K562 (cell line): Measurements from ENCODE around the gene P4HB. TPM values are rescaled to one million over a fixed set of nuclear protein-coding genes. Genes with fewer than 3 reads are reported as not detected.
A peak's percentile ranks its signal among the peaks of the same experiment; 100 is the strongest.

Experiments used
- ETV6 ChIP-seq, 3 experiments: fragments of 150-350 bp in 1 of 3; sonication (generic) in 1 of 3; formaldehyde crosslinking in 1 of 3; IDR thresholded peaks; 2 replicates each; pipeline versions ENCODE4 v1.6.1 to v1.8.0; 2014 to 2022; ENCODE audit warnings: borderline replicate concordance in 2 of 3, low read depth in 2 of 3, antibody characterized with exemption in 1 of 3, low read length in 1 of 3, mild to moderate bottlenecking in 1 of 3, missing genetic modification reagents in 1 of 3
- KHSRP ChIP-seq: fragments of 450-650 bp; IDR thresholded peaks from 2 replicates; pipeline ENCODE4 v1.6.1; 2017
- KLF10 ChIP-seq: fragments of 250-450 bp; sonication (Bioruptor Pico); IDR thresholded peaks from 2 replicates; pipeline ENCODE4 v1.6.1; 2021; ENCODE audit warnings: matching md5 sums
- MYNN ChIP-seq, 2 experiments: sonication (generic); formaldehyde crosslinking in 1 of 2; IDR thresholded peaks; 2 replicates each; pipeline versions ENCODE4 v1.5.0 to v1.6.1; 2016 to 2020; ENCODE audit warnings: antibody characterized with exemption in 1 of 2, missing genetic modification reagents in 1 of 2
- RFX7 ChIP-seq: fragments of 250-450 bp; sonication (Bioruptor Pico); IDR thresholded peaks from 2 replicates; pipeline ENCODE4 v1.5.1; 2021; ENCODE audit warnings: mild to moderate bottlenecking
- SIX5 ChIP-seq, 2 experiments: IDR thresholded peaks; 2 replicates each; pipeline ENCODE4 v1.6.1; 2011; ENCODE audit warnings: low read length in 2 of 2, borderline replicate concordance in 1 of 2, low read depth in 1 of 2, mild to moderate bottlenecking in 1 of 2, moderate library complexity in 1 of 2; ENCODE audit not compliant: insufficient read depth in 1 of 2
- ZBTB11 ChIP-seq, 3 experiments: fragments of 200-800 bp in 1 of 3; fragments of 250-450 bp in 1 of 3; fragments of 450-650 bp in 1 of 3; sonication (Bioruptor Pico) in 1 of 3; sonication (Bioruptor generic) in 1 of 3; formaldehyde crosslinking in 1 of 3; IDR thresholded peaks; 2 replicates each; pipeline versions ENCODE4 v1.6.1 to v1.8.0; 2016 to 2022; ENCODE audit warnings: mild to moderate bottlenecking in 2 of 3, missing genetic modification characterization in 2 of 3, missing compliant biosample characterization in 1 of 3, moderate library complexity in 1 of 3
- ZNF263 ChIP-seq: sonication (generic); formaldehyde crosslinking; IDR thresholded peaks from 2 replicates; pipeline ENCODE4 v1.8.0; 2022; ENCODE audit warnings: mild to moderate bottlenecking, missing genetic modification reagents, borderline replicate concordance
- ZNF507 ChIP-seq: conservative IDR thresholded peaks from 2 replicates; pipeline ENCODE4 v1.6.1; 2017; ENCODE audit warnings: missing genetic modification characterization, missing compliant biosample characterization
- ZNF699 ChIP-seq: fragments of 250-450 bp; sonication (Bioruptor Pico); IDR thresholded peaks from 2 replicates; pipeline ENCODE4 v1.8.0; 2021; ENCODE audit warnings: mild to moderate bottlenecking, moderate library complexity; ENCODE audit not compliant: insufficient replicate concordance
- polyA plus RNA-seq, 8 experiments: library from polyadenylated mRNA; depleted of rRNA in 4 of 8; stranded (reverse) in 5 of 8; unstranded in 3 of 8; fragments of >200 nt; fragmentation: Nextera tagmentation in 2 of 8; fragmentation: Illumina TruSeq in 1 of 8; extraction: Ambion mirVana in 2 of 8; extraction: Trizol in 1 of 8; gene quantifications; 2 replicates each; pipeline versions ENCODE4 v1.2.1 to v1.2.3, GENCODE V29; 2011 to 2014; ENCODE audit warnings: inconsistent platforms in 1 of 8, missing spikeins in 1 of 8
- total RNA-seq, 7 experiments: library from RNA; depleted of rRNA in 6 of 7; stranded (reverse); fragments of >200 nt in 6 of 7; fragmentation: Illumina TruSeq in 2 of 7; extraction: Trizol in 2 of 7; gene quantifications; 2 replicates each; pipeline versions ENCODE4 v1.2.1 to v1.2.3, GENCODE V29; 2011 to 2021; ENCODE audit warnings: low replicate concordance in 1 of 7
- TF ChIP-seq, protein P1 (sequence below), 2 experiments: fragments of 450-650 bp; formaldehyde crosslinking in 1 of 2; IDR thresholded peaks; 2 replicates each; pipeline versions ENCODE4 v1.4.0 to v1.6.1; 2014 to 2020; ENCODE audit warnings: mild to moderate bottlenecking in 2 of 2, borderline replicate concordance in 1 of 2, low read depth in 1 of 2

Gene P4HB
- total and polyA plus RNA-seq, 9 of the 15 experiments (the other 6 are each of a cell fraction or from before 2014, with no cell fraction given) = 4.4 to 645 (median 325) TPM

GRCh38 chr17:81869221-81870130 is 9.1 kb upstream of the P4HB start (continued):
- TF ChIP-seq, protein P1, sequence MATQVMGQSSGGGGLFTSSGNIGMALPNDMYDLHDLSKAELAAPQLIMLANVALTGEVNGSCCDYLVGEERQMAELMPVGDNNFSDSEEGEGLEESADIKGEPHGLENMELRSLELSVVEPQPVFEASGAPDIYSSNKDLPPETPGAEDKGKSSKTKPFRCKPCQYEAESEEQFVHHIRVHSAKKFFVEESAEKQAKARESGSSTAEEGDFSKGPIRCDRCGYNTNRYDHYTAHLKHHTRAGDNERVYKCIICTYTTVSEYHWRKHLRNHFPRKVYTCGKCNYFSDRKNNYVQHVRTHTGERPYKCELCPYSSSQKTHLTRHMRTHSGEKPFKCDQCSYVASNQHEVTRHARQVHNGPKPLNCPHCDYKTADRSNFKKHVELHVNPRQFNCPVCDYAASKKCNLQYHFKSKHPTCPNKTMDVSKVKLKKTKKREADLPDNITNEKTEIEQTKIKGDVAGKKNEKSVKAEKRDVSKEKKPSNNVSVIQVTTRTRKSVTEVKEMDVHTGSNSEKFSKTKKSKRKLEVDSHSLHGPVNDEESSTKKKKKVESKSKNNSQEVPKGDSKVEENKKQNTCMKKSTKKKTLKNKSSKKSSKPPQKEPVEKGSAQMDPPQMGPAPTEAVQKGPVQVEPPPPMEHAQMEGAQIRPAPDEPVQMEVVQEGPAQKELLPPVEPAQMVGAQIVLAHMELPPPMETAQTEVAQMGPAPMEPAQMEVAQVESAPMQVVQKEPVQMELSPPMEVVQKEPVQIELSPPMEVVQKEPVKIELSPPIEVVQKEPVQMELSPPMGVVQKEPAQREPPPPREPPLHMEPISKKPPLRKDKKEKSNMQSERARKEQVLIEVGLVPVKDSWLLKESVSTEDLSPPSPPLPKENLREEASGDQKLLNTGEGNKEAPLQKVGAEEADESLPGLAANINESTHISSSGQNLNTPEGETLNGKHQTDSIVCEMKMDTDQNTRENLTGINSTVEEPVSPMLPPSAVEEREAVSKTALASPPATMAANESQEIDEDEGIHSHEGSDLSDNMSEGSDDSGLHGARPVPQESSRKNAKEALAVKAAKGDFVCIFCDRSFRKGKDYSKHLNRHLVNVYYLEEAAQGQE (IDR thresholded peaks at IDR 0.05; ENCODE audit: borderline replicate concordance) = peak; percentile 42; the same call in 1 of the 2 replicates
- TF ChIP-seq, protein P1 (CRISPR knock-in tag; IDR thresholded peaks at IDR 0.05; ENCODE audit: low read depth) = no peak
- TF ChIP-seq ZNF699 (CRISPR knock-in tag) (no peak), ZBTB11 (CRISPR knock-in tag; IDR thresholded peaks at IDR 0.05) (no peak), MYNN (IDR thresholded peaks at IDR 0.05) (no peak), MYNN (CRISPR knock-in tag; IDR thresholded peaks at IDR 0.05) (no peak; the same call in 1 of the 2 replicates), ZNF507 (tag) (no peak), ZNF263 (no peak; the same call in 1 of the 2 replicates), KHSRP (no peak), KLF10 (CRISPR knock-in tag) (no peak), ETV6 (IDR thresholded peaks at IDR 0.05; ENCODE audit: borderline replicate concordance in 1 of 2, low read depth in 2 of 2, low read length in 1 of 2) (no peak), ETV6 (CRISPR knock-in tag; IDR thresholded peaks at IDR 0.05; ENCODE audit: borderline replicate concordance) (no peak), RFX7 (CRISPR knock-in tag) (no peak), SIX5 (IDR thresholded peaks at IDR 0.05; ENCODE audit: borderline replicate concordance in 1 of 2, insufficient read depth in 1 of 2, low read depth in 1 of 2, low read length in 2 of 2) (no peak)
